ENCODE data around the gene CLDN1.

Gene CLDN1, protein sequence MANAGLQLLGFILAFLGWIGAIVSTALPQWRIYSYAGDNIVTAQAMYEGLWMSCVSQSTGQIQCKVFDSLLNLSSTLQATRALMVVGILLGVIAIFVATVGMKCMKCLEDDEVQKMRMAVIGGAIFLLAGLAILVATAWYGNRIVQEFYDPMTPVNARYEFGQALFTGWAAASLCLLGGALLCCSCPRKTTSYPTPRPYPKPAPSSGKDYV

GRCh38 chr3:190321789-190322603 lies at the start of gene CLDN1:
Gene CLDN1 (minus strand): TSS chr3:190322446. CDS start chr3:190322206, 240 bp downstream.
- DNase-seq (ENCODE audit: low spot score): peak; percentile 88
- TF ChIP-seq CTCF (IDR thresholded peaks at IDR 0.05; ENCODE audit: borderline replicate concordance, control extremely low read depth, extremely low read depth, insufficient read depth, missing control alignments): peak; percentile 80
- in situ Hi-C loops (cut with MboI; ENCODE audit: low sequenced_read_pairs, unreplicated experiment): no loop called here

- no peak for TF ChIP-seq CTCF (IDR thresholded peaks at IDR 0.05; ENCODE audit: borderline replicate concordance, control extremely low read depth, extremely low read depth, insufficient read depth, missing control alignments)
- no peak for DNase-seq (ENCODE audit: low spot score)
- in situ Hi-C loops (cut with MboI; ENCODE audit: low sequenced_read_pairs, unreplicated experiment): no loop called here
Measured at GRCh38 chr3:190371152-190371551, 48.9 kb upstream of the CLDN1 start.

DNA sequence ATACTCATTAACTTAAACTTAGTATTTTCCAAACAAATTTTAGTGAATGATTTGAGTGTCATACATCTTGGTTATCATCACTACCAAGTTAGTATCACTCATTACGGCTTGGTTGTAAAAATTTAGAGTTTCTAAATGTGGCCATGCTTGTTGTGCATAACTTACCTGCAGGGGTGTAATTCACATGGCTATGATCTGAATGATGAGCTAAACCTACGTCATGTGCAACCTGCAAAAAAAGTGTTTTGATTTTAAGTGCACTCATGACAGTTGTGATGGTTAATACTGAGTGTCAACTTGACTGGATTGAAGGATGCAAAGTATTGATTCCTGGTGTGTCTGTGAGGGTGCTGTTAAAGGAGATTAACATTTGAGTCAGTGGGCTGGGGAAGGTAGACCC lies 48.1 kb upstream of the CLDN1 start:
- in situ Hi-C loops (cut with MboI; ENCODE audit: low sequenced_read_pairs, unreplicated experiment): no loop called here
- TF ChIP-seq CTCF (IDR thresholded peaks at IDR 0.05; ENCODE audit: borderline replicate concordance, control extremely low read depth, extremely low read depth, insufficient read depth, missing control alignments): no peak
- no peak for DNase-seq (ENCODE audit: low spot score)

GRCh38 chr3:190369668-190370295 lies 47.5 kb upstream of the CLDN1 start:
- TF ChIP-seq CTCF (IDR thresholded peaks at IDR 0.05; ENCODE audit: borderline replicate concordance, control extremely low read depth, extremely low read depth, insufficient read depth, missing control alignments): no peak
- in situ Hi-C loops (cut with MboI; ENCODE audit: low sequenced_read_pairs, unreplicated experiment): no loop called here
- DNase-seq (ENCODE audit: low spot score): no peak

GRCh38 chr3:190368881-190369280 lies 46.6 kb upstream of the CLDN1 start:
- in situ Hi-C loops (cut with MboI; ENCODE audit: low sequenced_read_pairs, unreplicated experiment): no loop called here
- no peak for TF ChIP-seq CTCF (IDR thresholded peaks at IDR 0.05; ENCODE audit: borderline replicate concordance, control extremely low read depth, extremely low read depth, insufficient read depth, missing control alignments)
- DNase-seq (ENCODE audit: low spot score): no peak

DNA sequence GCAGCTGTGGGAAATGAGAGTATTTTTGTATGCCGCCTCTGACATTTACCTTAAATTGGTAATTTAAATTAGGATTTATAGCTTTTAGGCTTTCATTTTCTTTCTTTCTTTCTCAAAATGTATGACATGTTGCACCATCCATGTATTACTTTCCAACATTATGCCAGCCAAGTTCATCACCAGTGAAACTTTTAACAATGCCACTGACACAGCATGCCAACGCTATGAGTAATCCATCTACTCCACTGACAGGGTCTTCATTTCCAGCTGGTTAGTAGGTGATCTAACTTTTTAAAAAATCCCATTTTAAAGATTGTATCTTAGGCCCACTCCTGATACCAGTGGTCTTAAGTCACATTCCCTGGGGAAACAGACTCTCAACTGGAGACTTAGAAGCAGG lies 43.9 kb upstream of the CLDN1 start:
- in situ Hi-C loops (cut with MboI; ENCODE audit: low sequenced_read_pairs, unreplicated experiment): no loop called here
- no peak for TF ChIP-seq CTCF (IDR thresholded peaks at IDR 0.05; ENCODE audit: borderline replicate concordance, control extremely low read depth, extremely low read depth, insufficient read depth, missing control alignments)
- no peak for DNase-seq (ENCODE audit: low spot score)
